OCI-LY1 (cell line): Measurements from ENCODE around the gene APLN.

ENCODE experiments used
- H2AFZ ChIP-seq: fragments of 200-600 bp; sonication (generic), shearing (Covaris generic); 2 replicates; pipeline ENCODE4 v1.6.0; 2014; ENCODE audit warnings: antibody characterized with exemption, mild to moderate bottlenecking, low read length
- H3F3A ChIP-seq: fragments of 200-600 bp; sonication (generic), shearing (Covaris generic); 2 replicates; pipeline ENCODE4 v1.6.0; 2014; ENCODE audit warnings: mild to moderate bottlenecking, antibody characterized with exemption, low read length, moderate library complexity; ENCODE audit not compliant: insufficient read depth
- H3K27ac ChIP-seq: fragments of 200-600 bp; sonication (generic); 2 replicates; pipeline ENCODE4 v1.5.1; 2014; ENCODE audit warnings: low read length, mixed run types, mild to moderate bottlenecking, low read depth; ENCODE audit not compliant: poor library complexity, severe bottlenecking
- H3K27me3 ChIP-seq: fragments of 200-600 bp; sonication (generic); 2 replicates; pipeline ENCODE4 v1.6.0; 2014; ENCODE audit warnings: antibody characterized with exemption, mild to moderate bottlenecking, low read length, moderate library complexity; ENCODE audit not compliant: insufficient read depth
- H3K36me3 ChIP-seq: fragments of 200-600 bp; sonication (generic); 2 replicates; pipeline ENCODE4 v1.6.1; 2014; ENCODE audit warnings: mild to moderate bottlenecking, antibody characterized with exemption, low read length, moderate library complexity, mixed read lengths; ENCODE audit not compliant: insufficient read depth
- H3K4me1 ChIP-seq: fragments of 200-600 bp; sonication (generic); 2 replicates; pipeline ENCODE4 v1.5.1; 2014; ENCODE audit warnings: mild to moderate bottlenecking, low read length, moderate library complexity; ENCODE audit not compliant: insufficient read depth, severe bottlenecking
- H3K4me2 ChIP-seq: fragments of 200-600 bp; sonication (generic), shearing (Covaris generic); 2 replicates; pipeline ENCODE4 v1.6.1; 2014; ENCODE audit warnings: low read length
- H3K4me3 ChIP-seq: fragments of 200-600 bp; sonication (generic); 2 replicates; pipeline ENCODE4 v1.5.1; 2014; ENCODE audit warnings: low read length, low read depth, mild to moderate bottlenecking, mixed read lengths; ENCODE audit not compliant: poor library complexity, severe bottlenecking
- H3K79me2 ChIP-seq: fragments of 200-600 bp; shearing (Covaris generic); 2 replicates; pipeline ENCODE4 v1.6.1; 2016; ENCODE audit warnings: mixed run types, low read length, mixed read lengths; ENCODE audit not compliant: insufficient read depth
- H3K9ac ChIP-seq: fragments of 200-600 bp; sonication (generic), shearing (Covaris generic); 2 replicates; pipeline ENCODE4 v1.6.1; 2014; ENCODE audit warnings: mild to moderate bottlenecking, low read length, mixed read lengths
- H3K9me2 ChIP-seq: fragments of 200-600 bp; sonication (generic), shearing (Covaris generic); 2 replicates; pipeline ENCODE4 v1.6.1; 2014; ENCODE audit warnings: low read depth, mild to moderate bottlenecking, low read length, mixed read lengths
- H3K9me3 ChIP-seq: fragments of 200-600 bp; shearing (Covaris generic); 2 replicates; pipeline ENCODE4 v1.6.1; 2014; ENCODE audit warnings: low read length, mixed read lengths
- H4K20me1 ChIP-seq: fragments of 200-600 bp; sonication (generic), shearing (Covaris generic); 2 replicates; pipeline ENCODE4 v1.6.0; 2016; ENCODE audit warnings: mild to moderate bottlenecking, low read length; ENCODE audit not compliant: insufficient read depth
- CTCF ChIP-seq: fragments of 200-600 bp; sonication (generic), shearing (Covaris generic); IDR thresholded peaks from 2 replicates; pipeline ENCODE4 v1.5.1; 2017; ENCODE audit warnings: mild to moderate bottlenecking, antibody characterized with exemption, low read length, moderate library complexity, mixed read lengths
- EZH2 ChIP-seq: fragments of 200-600 bp; sonication (generic), shearing (Covaris generic); IDR thresholded peaks from 2 replicates; pipeline ENCODE4 v1.8.0; 2017; ENCODE audit warnings: borderline replicate concordance, mixed run types, mild to moderate bottlenecking, antibody characterized with exemption, low read length, moderate library complexity, mixed read lengths

Gene APLN

GRCh38 chrX:129659861-129660260 lies 5.1 kb upstream of the APLN start:
- no peak for TF ChIP-seq EZH2
- no peak for TF ChIP-seq CTCF

DNA sequence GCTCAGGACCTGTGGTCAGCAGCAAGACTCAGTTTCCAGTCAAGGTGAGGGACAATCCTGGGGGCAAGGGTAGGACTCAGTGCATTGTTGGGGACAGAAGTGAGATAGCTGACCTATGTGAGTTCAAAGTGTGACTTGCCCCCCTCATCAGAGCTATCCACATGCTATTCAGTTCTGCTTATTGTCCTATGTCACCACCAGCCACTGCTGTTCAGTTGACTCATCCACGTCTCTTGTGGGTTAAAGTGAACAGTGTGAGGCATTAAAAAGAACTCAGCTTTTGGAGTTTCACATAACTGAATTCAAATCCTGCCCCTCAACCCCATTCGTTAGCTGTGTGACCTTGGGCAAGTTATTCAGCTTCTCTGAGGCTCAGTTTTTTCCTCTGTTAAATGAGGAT lies 4.4 kb upstream of the APLN start:
- no peak overlapping the region for H2AFZ ChIP-seq
- no peaks in the 10 kb centered on the region for H3K9me3 ChIP-seq
- no peaks in the 10 kb centered on the region for H3K79me2 ChIP-seq
- no peaks in the 10 kb centered on the region for H3K9me2 ChIP-seq
- H3K9ac ChIP-seq, result no peak overlapping the region
- no peaks in the 10 kb centered on the region for H3F3A ChIP-seq
- no peaks in the 10 kb centered on the region for H3K27me3 ChIP-seq
- no peak overlapping the region for H3K27ac ChIP-seq
- H3K4me2 ChIP-seq, result no peak overlapping the region
- TF ChIP-seq EZH2, result no peak
- no peak for TF ChIP-seq CTCF
- no peak overlapping the region for H3K4me3 ChIP-seq
- H3K36me3 ChIP-seq, result no peaks in the 10 kb centered on the region
- H4K20me1 ChIP-seq, result no peaks in the 10 kb centered on the region
- peaks cover 4% of the 10 kb centered on the region for H3K4me1 ChIP-seq

More at GRCh38 chrX:129659861-129660260, 5.1 kb upstream of the APLN start:
- H3K4me1 ChIP-seq, result no peaks in the 10 kb centered on the region
- no peaks in the 10 kb centered on the region for H3K79me2 ChIP-seq
- H3F3A ChIP-seq, result no peaks in the 10 kb centered on the region
- no peak overlapping the region for H3K9ac ChIP-seq
- H2AFZ ChIP-seq, result no peak overlapping the region
- no peak overlapping the region for H3K4me2 ChIP-seq
- H3K36me3 ChIP-seq, result no peaks in the 10 kb centered on the region
- no peaks in the 10 kb centered on the region for H3K9me2 ChIP-seq
- H3K4me3 ChIP-seq, result no peak overlapping the region
- H3K9me3 ChIP-seq, result no peaks in the 10 kb centered on the region
- no peaks in the 10 kb centered on the region for H4K20me1 ChIP-seq
- no peaks in the 10 kb centered on the region for H3K27me3 ChIP-seq
- no peak overlapping the region for H3K27ac ChIP-seq

GRCh38 chrX:129658429-129658828 lies 3.7 kb upstream of the APLN start:
- H3K4me3 ChIP-seq, result no peak overlapping the region
- no peak overlapping the region for H3K9ac ChIP-seq
- no peaks in the 10 kb centered on the region for H3K9me3 ChIP-seq
- no peaks in the 10 kb centered on the region for H3K27me3 ChIP-seq
- H3F3A ChIP-seq, result no peaks in the 10 kb centered on the region
- H4K20me1 ChIP-seq, result no peaks in the 10 kb centered on the region
- H3K79me2 ChIP-seq, result no peaks in the 10 kb centered on the region
- H3K4me2 ChIP-seq, result no peak overlapping the region
- no peaks in the 10 kb centered on the region for H3K9me2 ChIP-seq
- no peaks in the 10 kb centered on the region for H3K36me3 ChIP-seq
- H2AFZ ChIP-seq, result no peak overlapping the region
- H3K27ac ChIP-seq, result no peak overlapping the region
- peaks cover 11% of the 10 kb centered on the region for H3K4me1 ChIP-seq
- TF ChIP-seq EZH2 (no peak), CTCF (no peak)
